MCF 10A (cell line): ENCODE results near the gene GPR141. TPM values are rescaled to one million over a fixed set of nuclear protein-coding genes. Genes with fewer than 3 reads are reported as not detected.
"Not testable (repeated sequence)": the region's sequence is repeated elsewhere in the genome, so short reads cannot be mapped to it uniquely, and the experiment has no call there.

Experiments
- BruUV-seq: library from RNA; stranded (reverse); fragments of 400-500 nt; replicated peaks from 2 replicates; lab custom pipeline; 2021; lab: Mats Ljungman, UMichigan
- CTCF ChIA-PET: fragments of 300-600 bp; sonication (Branson Sonifier 250); formaldehyde crosslinking; extraction: SDS; loops from one replicate; lab custom pipeline; 2021; ENCODE audit warnings: antibody characterized with exemption, inconsistent platforms; lab: Yijun Ruan, JAX
- POLR2A ChIA-PET: fragments of 300-600, 350-650 bp; sonication (Branson Sonifier 250); formaldehyde crosslinking; extraction: SDS; loops from one replicate; lab custom pipeline; 2020; ENCODE audit warnings: antibody characterized with exemption, inconsistent platforms; lab: Yijun Ruan, JAX
- DNase-seq: peaks from one replicate; pipeline ENCODE4 v3.0.0-alpha.2; 2018; ENCODE audit not compliant: unreplicated experiment
- H3K27ac Mint-ChIP-seq: one replicate; pipeline ENCODE4 v1.8.0; 2022; ENCODE audit warnings: mild to moderate bottlenecking, low read depth, mixed read lengths; ENCODE audit not compliant: unreplicated experiment
- H3K27me3 Mint-ChIP-seq: one replicate; pipeline ENCODE4 v1.8.0; 2022; ENCODE audit warnings: mixed read lengths; ENCODE audit not compliant: insufficient read depth, unreplicated experiment
- H3K36me3 Mint-ChIP-seq: one replicate; pipeline ENCODE4 v1.8.0; 2022; ENCODE audit warnings: mild to moderate bottlenecking, moderate library complexity, mixed read lengths; ENCODE audit not compliant: insufficient read depth, unreplicated experiment
- H3K4me1 Mint-ChIP-seq: one replicate; pipeline ENCODE4 v1.8.0; 2022; ENCODE audit warnings: mixed read lengths; ENCODE audit not compliant: insufficient read depth, unreplicated experiment
- H3K4me3 Mint-ChIP-seq: one replicate; pipeline ENCODE4 v1.8.0; 2022; ENCODE audit warnings: mild to moderate bottlenecking, moderate library complexity, mixed read lengths; ENCODE audit not compliant: unreplicated experiment
- H3K9me3 Mint-ChIP-seq: one replicate; pipeline ENCODE4 v1.8.0; 2022; ENCODE audit warnings: mixed read lengths; ENCODE audit not compliant: unreplicated experiment
- CTCF ChIP-seq: fragments of 200-600 bp; IDR thresholded peaks from one replicate; pipeline ENCODE4 v1.8.0; 2022; ENCODE audit warnings: antibody characterized with exemption, mild to moderate bottlenecking; ENCODE audit not compliant: unreplicated experiment
- intact Hi-C: fragments of 100-400 bp; cut with micrococcal nuclease; formaldehyde crosslinking; loops from 2 replicates; pipeline ENCODE4 v1.14.1; 2022
- total RNA-seq: library from RNA; stranded (reverse); gene quantifications from 2 replicates; pipeline ENCODE4 v1.2.3, GENCODE V29; 2022

Gene GPR141
- total RNA-seq, 1 experiment from 2014 or later: 2.8 TPM

- no peak for DNase-seq
- TF ChIP-seq CTCF: no peak
- Mint-ChIP-seq H3K27ac (no peak overlapping the region), H3K4me3 (no peak overlapping the region), H3K4me1 (peaks cover 21% of the 10 kb centered on the region), H3K9me3 (no peaks in the 10 kb centered on the region), H3K36me3 (no peaks in the 10 kb centered on the region), H3K27me3 (no peaks in the 10 kb centered on the region)
- ChIA-PET POLR2A (interaction anchor here (0.7 to 3.2 kb wide), 6 partner anchors 9 to 493 kb away, joined by 3 to 9 read pairs (median 3); no protein-coding TSS in a partner anchor), CTCF (interaction anchor here (0.6 to 4.4 kb wide), 5 partner anchors 9 to 128 kb away, joined by 3 to 32 read pairs (median 4); no protein-coding TSS in a partner anchor)
- intact Hi-C loops: no loop called here
- BruUV-seq: no TSS peak
Observed at GRCh38 chr7:37703361-37703760, 19.8 kb downstream of the GPR141 start.

- H3K27me3 Mint-ChIP-seq, BruUV-seq, H3K36me3 Mint-ChIP-seq, H3K4me3 Mint-ChIP-seq, DNase-seq, intact Hi-C loops, H3K9me3 Mint-ChIP-seq, H3K27ac Mint-ChIP-seq: not testable (repeated sequence)
- ChIA-PET CTCF (interaction anchor here (1.2 to 4.4 kb wide), 4 partner anchors 9 to 127 kb away, joined by 3 to 32 read pairs (median 4); no protein-coding TSS in a partner anchor), POLR2A (interaction anchor here (0.5 to 3.2 kb wide), 6 partner anchors 9 to 1867 kb away, joined by 3 to 9 read pairs (median 3); no protein-coding TSS in a partner anchor)
- H3K4me1 Mint-ChIP-seq: peaks cover 17% of the 10 kb centered on the region
Observed at GRCh38 chr7:37704328-37704833, 20.8 kb downstream of the GPR141 start.

- peaks cover 17% of the 10 kb centered on the region for H3K4me1 Mint-ChIP-seq
- no peak for TF ChIP-seq CTCF
- DNase-seq: no peak
- H3K4me3 Mint-ChIP-seq: no peak overlapping the region
- ChIA-PET CTCF (interaction anchor here (0.8 to 4.4 kb wide), 4 partner anchors 12 to 126 kb away, joined by 3 to 32 read pairs (median 7); no protein-coding TSS in a partner anchor), POLR2A (interaction anchor here (0.9 to 5.0 kb wide), 4 partner anchors 11 to 27 kb away, joined by 3 to 23 read pairs (median 15); no protein-coding TSS in a partner anchor)
- BruUV-seq: no TSS peak
- no peaks in the 10 kb centered on the region for H3K9me3 Mint-ChIP-seq
- intact Hi-C loops: no loop called here
- H3K36me3 Mint-ChIP-seq: no peaks in the 10 kb centered on the region
- H3K27ac Mint-ChIP-seq: no peak overlapping the region
- H3K27me3 Mint-ChIP-seq: no peaks in the 10 kb centered on the region
Observed at GRCh38 chr7:37705976-37706375, 22.4 kb downstream of the GPR141 start.

- Mint-ChIP-seq H3K27me3 (no peaks in the 10 kb centered on the region), H3K4me3 (no peak overlapping the region), H3K9me3 (no peaks in the 10 kb centered on the region), H3K4me1 (peaks cover 16% of the 10 kb centered on the region), H3K36me3 (no peaks in the 10 kb centered on the region), H3K27ac (no peak overlapping the region)
- ChIA-PET POLR2A (interaction anchor here (0.9 to 5.0 kb wide), 3 partner anchors 10 to 23 kb away, joined by 3 to 23 read pairs (median 21); no protein-coding TSS in a partner anchor), CTCF (interaction anchor here (0.9 to 4.4 kb wide), 7 partner anchors 13 to 127 kb away, joined by 3 to 32 read pairs (median 4); no protein-coding TSS in a partner anchor)
- intact Hi-C loops: no loop called here
- no peak for TF ChIP-seq CTCF
- no TSS peak for BruUV-seq
- DNase-seq: no peak
Observed at GRCh38 chr7:37706804-37707203, 23.2 kb downstream of the GPR141 start.
